Measurements from ENCODE around the gene FRYL.

Gene FRYL

DNA sequence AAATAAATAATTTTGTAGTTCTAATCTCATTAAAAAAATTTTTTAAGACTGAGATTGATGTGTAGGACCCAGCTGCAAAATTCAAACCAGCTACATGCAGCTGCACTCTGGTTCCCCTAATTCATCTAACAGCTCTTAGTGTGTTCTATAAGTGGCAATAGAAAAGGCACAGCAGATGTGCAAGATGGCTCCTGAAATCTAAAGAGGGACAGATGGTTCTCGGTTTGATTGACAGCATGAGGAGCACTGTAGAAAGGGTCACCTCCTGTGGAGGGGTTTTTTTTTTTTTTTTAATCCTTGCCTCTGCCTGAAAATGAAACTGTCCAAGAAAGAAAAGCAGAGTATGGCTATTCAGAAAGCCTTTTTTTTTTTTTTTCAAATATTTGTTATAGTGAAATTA lies 33.9 kb upstream of the FRYL start:
- TF ChIP-seq ZBTB7A (IDR thresholded peaks at IDR 0.05; ENCODE audit: low read depth), result no peak
- no peak for TF ChIP-seq YY1 (IDR thresholded peaks at IDR 0.05; ENCODE audit: low read depth)
- TF ChIP-seq TCF12 (IDR thresholded peaks at IDR 0.05; ENCODE audit: low read depth), result no peak
- TF ChIP-seq, protein P1, sequence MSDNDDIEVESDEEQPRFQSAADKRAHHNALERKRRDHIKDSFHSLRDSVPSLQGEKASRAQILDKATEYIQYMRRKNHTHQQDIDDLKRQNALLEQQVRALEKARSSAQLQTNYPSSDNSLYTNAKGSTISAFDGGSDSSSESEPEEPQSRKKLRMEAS (IDR thresholded peaks at IDR 0.05), result no peak
- no peak for TF ChIP-seq EP300 (IDR thresholded peaks at IDR 0.05; ENCODE audit: borderline replicate concordance)
- TF ChIP-seq, protein P2, sequence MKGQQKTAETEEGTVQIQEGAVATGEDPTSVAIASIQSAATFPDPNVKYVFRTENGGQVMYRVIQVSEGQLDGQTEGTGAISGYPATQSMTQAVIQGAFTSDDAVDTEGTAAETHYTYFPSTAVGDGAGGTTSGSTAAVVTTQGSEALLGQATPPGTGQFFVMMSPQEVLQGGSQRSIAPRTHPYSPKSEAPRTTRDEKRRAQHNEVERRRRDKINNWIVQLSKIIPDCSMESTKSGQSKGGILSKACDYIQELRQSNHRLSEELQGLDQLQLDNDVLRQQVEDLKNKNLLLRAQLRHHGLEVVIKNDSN (IDR thresholded peaks at IDR 0.05), result no peak
- no peak for TF ChIP-seq RAD21 (IDR thresholded peaks at IDR 0.05; ENCODE audit: low read depth)
- TF ChIP-seq, protein P3, sequence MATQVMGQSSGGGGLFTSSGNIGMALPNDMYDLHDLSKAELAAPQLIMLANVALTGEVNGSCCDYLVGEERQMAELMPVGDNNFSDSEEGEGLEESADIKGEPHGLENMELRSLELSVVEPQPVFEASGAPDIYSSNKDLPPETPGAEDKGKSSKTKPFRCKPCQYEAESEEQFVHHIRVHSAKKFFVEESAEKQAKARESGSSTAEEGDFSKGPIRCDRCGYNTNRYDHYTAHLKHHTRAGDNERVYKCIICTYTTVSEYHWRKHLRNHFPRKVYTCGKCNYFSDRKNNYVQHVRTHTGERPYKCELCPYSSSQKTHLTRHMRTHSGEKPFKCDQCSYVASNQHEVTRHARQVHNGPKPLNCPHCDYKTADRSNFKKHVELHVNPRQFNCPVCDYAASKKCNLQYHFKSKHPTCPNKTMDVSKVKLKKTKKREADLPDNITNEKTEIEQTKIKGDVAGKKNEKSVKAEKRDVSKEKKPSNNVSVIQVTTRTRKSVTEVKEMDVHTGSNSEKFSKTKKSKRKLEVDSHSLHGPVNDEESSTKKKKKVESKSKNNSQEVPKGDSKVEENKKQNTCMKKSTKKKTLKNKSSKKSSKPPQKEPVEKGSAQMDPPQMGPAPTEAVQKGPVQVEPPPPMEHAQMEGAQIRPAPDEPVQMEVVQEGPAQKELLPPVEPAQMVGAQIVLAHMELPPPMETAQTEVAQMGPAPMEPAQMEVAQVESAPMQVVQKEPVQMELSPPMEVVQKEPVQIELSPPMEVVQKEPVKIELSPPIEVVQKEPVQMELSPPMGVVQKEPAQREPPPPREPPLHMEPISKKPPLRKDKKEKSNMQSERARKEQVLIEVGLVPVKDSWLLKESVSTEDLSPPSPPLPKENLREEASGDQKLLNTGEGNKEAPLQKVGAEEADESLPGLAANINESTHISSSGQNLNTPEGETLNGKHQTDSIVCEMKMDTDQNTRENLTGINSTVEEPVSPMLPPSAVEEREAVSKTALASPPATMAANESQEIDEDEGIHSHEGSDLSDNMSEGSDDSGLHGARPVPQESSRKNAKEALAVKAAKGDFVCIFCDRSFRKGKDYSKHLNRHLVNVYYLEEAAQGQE (IDR thresholded peaks at IDR 0.05; ENCODE audit: low read depth), result no peak
- TF ChIP-seq TEAD4 (IDR thresholded peaks at IDR 0.05), result no peak
- TF ChIP-seq NFIC (IDR thresholded peaks at IDR 0.05), result no peak
- no peak for TF ChIP-seq FOXM1 (IDR thresholded peaks at IDR 0.05; ENCODE audit: borderline replicate concordance, low read depth)
- no peak for TF ChIP-seq EGR1 (IDR thresholded peaks at IDR 0.05)
- no peak for TF ChIP-seq CEBPB (IDR thresholded peaks at IDR 0.05)
- no peak for TF ChIP-seq TAF1 (IDR thresholded peaks at IDR 0.05; ENCODE audit: low read depth)
- TF ChIP-seq CREB1 (IDR thresholded peaks at IDR 0.05; ENCODE audit: low read depth), result no peak

DNA sequence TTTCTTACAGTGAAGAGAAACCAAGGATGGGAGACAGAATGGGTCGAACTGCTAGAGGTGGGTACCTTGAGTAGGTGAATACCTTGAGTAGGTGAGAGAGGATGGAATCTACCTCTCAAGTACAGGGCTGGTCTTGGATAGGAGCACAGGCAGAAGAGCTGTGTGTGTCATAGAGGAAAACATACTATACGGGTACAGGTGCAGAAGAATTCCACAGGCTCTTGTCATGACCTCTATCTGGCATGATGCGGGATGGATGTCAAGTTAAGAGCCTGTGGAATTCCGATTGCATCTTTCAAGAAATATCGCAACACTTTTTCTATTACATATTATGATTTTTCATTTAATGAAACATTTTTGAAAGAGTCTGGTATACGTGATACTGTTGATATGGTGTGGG lies 32.8 kb upstream of the FRYL start:
- TF ChIP-seq, protein P2 (IDR thresholded peaks at IDR 0.05), result no peak
- no peak for TF ChIP-seq ZBTB7A (IDR thresholded peaks at IDR 0.05; ENCODE audit: low read depth)
- no peak for TF ChIP-seq FOXM1 (IDR thresholded peaks at IDR 0.05; ENCODE audit: borderline replicate concordance, low read depth)
- TF ChIP-seq, protein P1 (IDR thresholded peaks at IDR 0.05), result no peak
- no peak for TF ChIP-seq TCF12 (IDR thresholded peaks at IDR 0.05; ENCODE audit: low read depth)
- no peak for TF ChIP-seq CREB1 (IDR thresholded peaks at IDR 0.05; ENCODE audit: low read depth)

DNA sequence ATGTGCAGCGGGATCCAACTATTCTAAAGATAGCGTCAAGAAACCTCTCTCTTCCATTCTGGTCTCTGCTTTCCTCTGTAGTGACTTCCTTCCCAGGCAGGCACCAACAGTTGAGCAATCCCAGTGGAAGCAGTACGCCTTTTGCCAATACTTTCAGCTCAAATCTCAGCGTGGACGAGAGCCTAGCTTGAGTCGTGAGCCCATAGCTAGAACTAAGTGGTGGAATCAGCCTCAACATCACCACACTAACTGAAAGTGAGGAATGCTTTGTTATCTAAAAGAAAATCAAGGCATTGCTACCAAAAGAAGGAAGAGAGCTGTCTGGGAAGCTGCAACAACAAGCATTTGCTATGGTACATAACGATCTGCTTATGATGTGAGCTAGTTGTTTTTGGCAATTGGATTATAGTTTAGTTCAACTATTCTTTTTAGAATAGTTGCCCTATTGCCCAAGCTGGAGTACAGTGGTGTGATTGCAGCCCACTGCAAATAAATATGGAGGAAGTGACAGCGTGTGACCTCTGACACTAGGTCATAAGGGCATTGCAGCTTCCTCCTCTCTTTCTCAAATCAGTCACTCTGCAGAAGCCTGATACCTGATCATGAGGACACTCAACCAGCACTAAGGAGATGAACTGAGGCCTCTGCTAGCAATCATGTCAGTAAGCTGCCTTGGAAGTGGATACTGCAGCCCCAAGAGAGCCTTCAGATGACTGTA lies 24.7 kb upstream of the FRYL start:
- TF ChIP-seq, protein P1 (IDR thresholded peaks at IDR 0.05), result no peak
- no peak; the same call in 1 of the 2 replicates for TF ChIP-seq CEBPB (IDR thresholded peaks at IDR 0.05)
- TF ChIP-seq RAD21 (IDR thresholded peaks at IDR 0.05; ENCODE audit: low read depth), result no peak
- TF ChIP-seq FOXM1 (IDR thresholded peaks at IDR 0.05; ENCODE audit: borderline replicate concordance, low read depth), result no peak

DNA sequence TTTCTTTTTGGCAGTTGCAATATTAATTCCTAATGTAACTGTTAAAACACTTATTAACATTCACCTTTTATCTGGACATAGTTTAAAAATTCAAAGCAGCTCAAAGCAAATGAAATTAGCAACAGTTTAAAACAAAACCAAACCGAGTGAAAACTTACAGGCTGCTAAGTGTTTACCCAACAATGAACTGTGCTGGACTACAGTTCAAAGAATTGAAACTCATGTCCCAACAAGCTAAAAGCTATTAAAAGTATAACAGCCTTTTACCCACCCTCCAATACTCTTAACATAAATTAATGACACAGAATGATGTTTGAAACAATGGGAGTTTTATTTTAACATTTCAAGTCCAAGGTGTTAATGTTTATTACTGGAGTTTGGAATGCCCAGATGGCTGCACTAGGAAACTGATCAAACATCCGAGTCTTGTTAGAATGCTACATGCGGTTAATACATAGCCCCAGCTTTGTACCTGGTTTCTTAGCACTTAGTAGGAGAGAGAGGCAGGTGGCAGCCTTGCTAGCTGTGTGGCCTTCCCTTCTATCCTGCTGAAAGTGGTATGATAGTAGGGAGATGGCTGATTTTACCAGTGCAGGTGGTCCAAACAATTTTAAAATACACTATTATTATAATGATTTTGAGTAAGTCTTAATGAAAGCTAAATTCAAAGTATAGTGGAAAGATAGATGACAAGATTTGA lies 21.1 kb upstream of the FRYL start:
- TF ChIP-seq NFIC (IDR thresholded peaks at IDR 0.05) (no peak), TAF1 (IDR thresholded peaks at IDR 0.05; ENCODE audit: low read depth) (no peak), CEBPB (IDR thresholded peaks at IDR 0.05) (no peak), EP300 (IDR thresholded peaks at IDR 0.05; ENCODE audit: borderline replicate concordance) (no peak)
- TF ChIP-seq, protein P1 (IDR thresholded peaks at IDR 0.05), result no peak

DNA sequence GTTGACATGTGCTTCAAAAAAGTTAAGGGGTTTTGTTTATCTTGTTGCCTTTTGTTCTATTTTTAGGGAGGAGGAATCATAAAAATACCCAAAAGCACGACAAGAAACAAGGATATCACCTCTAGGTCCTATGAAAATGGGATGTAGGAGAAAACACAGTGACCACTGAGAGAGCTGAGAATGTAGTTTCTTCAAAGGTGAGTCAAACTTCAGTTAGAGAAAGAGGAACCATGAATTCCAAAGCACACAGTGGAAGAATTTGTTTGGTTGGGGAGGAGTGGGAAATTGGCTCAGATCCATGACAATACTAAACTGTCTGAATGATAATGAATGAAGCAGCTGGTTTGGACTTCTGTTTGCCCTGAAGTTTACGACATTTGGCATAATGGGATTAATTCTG lies 19.1 kb upstream of the FRYL start:
- TF ChIP-seq EGR1 (IDR thresholded peaks at IDR 0.05) (no peak), CEBPB (IDR thresholded peaks at IDR 0.05) (no peak), TCF12 (IDR thresholded peaks at IDR 0.05; ENCODE audit: low read depth) (no peak)

DNA sequence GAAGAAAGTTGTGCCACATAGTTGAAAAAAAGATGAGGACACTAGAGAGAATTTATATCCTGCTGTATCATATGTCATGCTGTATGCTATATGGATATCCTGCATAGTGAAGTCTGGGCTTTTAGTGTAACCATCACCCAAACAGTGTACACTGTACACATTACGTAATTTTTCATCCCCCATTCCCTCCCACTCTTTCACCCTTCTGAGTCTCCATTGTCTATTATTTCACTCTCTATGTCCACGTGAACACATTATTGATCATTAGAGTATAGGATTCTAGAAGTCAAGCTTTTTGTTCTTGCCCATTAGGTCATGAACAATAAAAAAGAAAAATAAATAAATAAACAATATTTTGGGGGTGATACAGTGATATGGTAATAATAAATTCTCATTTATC lies 18.0 kb upstream of the FRYL start:
- TF ChIP-seq, protein P2 (IDR thresholded peaks at IDR 0.05), result no peak
- TF ChIP-seq TEAD4 (IDR thresholded peaks at IDR 0.05) (no peak), EGR1 (IDR thresholded peaks at IDR 0.05) (no peak), ZBTB7A (IDR thresholded peaks at IDR 0.05; ENCODE audit: low read depth) (no peak), TAF1 (IDR thresholded peaks at IDR 0.05; ENCODE audit: low read depth) (no peak), TCF12 (IDR thresholded peaks at IDR 0.05; ENCODE audit: low read depth) (no peak), CEBPB (IDR thresholded peaks at IDR 0.05) (no peak), NFIC (IDR thresholded peaks at IDR 0.05) (no peak), YY1 (IDR thresholded peaks at IDR 0.05; ENCODE audit: low read depth) (no peak)
- TF ChIP-seq, protein P1 (IDR thresholded peaks at IDR 0.05), result no peak
- TF ChIP-seq, protein P3 (IDR thresholded peaks at IDR 0.05; ENCODE audit: low read depth), result no peak
